Neutrophil (primary cell): ENCODE data around the gene EPM2AIP1.
"Not testable (repeated sequence)": the region's sequence is repeated elsewhere in the genome, so short reads cannot be mapped to it uniquely, and the experiment has no call there.

Experiments used
- H3K27ac ChIP-seq: fragments of 200-600 bp; sonication (generic); 2 replicates; pipeline ENCODE4 v1.5.1; 2016; ENCODE audit warnings: mild to moderate bottlenecking, moderate library complexity
- H3K27me3 ChIP-seq: fragments of 200-600 bp; sonication (generic); 2 replicates; pipeline ENCODE4 v1.6.0; 2016; ENCODE audit warnings: mild to moderate bottlenecking
- H3K36me3 ChIP-seq: fragments of 200-600 bp; sonication (generic); 2 replicates; pipeline ENCODE4 v1.5.1; 2017
- H3K4me1 ChIP-seq, 2 experiments: fragments of 200-600 bp in 1 of 2; sonication (generic) in 1 of 2; 1 replicate in 1 of 2; 2 replicates in 1 of 2; pipeline versions ENCODE4 v1.5.1 to v1.6.1; 2013 to 2016; ENCODE audit warnings: low read depth in 1 of 2, low read length in 1 of 2, mild to moderate bottlenecking in 1 of 2, moderate library complexity in 1 of 2; ENCODE audit not compliant: control insufficient read depth in 1 of 2, insufficient read depth in 1 of 2
- H3K4me3 ChIP-seq, 2 experiments: fragments of 200-600 bp in 1 of 2; sonication (generic) in 1 of 2; 1 replicate in 1 of 2; 2 replicates in 1 of 2; pipeline ENCODE4 v1.5.1; 2013 to 2016; ENCODE audit warnings: low read depth in 1 of 2, low read length in 1 of 2, mild to moderate bottlenecking in 1 of 2, moderate library complexity in 1 of 2
- H3K9me3 ChIP-seq: fragments of 200-600 bp; sonication (generic); 2 replicates; pipeline ENCODE4 v1.5.1; 2016
- CTCF ChIP-seq: fragments of 200-600 bp; sonication (generic); IDR thresholded peaks from 2 replicates; pipeline ENCODE4 v1.5.1; 2016; ENCODE audit warnings: antibody characterized with exemption

The EPM2AIP1 gene

GRCh38 chr3:36969085-36969484 lies 23.8 kb downstream of the EPM2AIP1 start:
- TF ChIP-seq CTCF, result no peak
- Histone ChIP-seq H3K4me1 (peaks cover 6 to 9% of the 10 kb centered on the region in 2 experiments), H3K36me3 (peaks cover 3% of the 10 kb centered on the region), H3K27me3 (no peaks in the 10 kb centered on the region), H3K27ac (no peak overlapping the region), H3K9me3 (no peaks in the 10 kb centered on the region), H3K4me3 (no peak overlapping the region)

GRCh38 chr3:36965440-36965839 lies 27.5 kb downstream of the EPM2AIP1 start:
- H3K4me3 ChIP-seq, result no peak overlapping the region
- no peaks in the 10 kb centered on the region for H3K9me3 ChIP-seq
- H3K27me3 ChIP-seq, result no peaks in the 10 kb centered on the region
- TF ChIP-seq CTCF, result no peak
- H3K27ac ChIP-seq, result no peak overlapping the region
- H3K4me1 ChIP-seq, result peaks cover 6 to 9% of the 10 kb centered on the region in 2 experiments
- no peaks in the 10 kb centered on the region for H3K36me3 ChIP-seq

- TF ChIP-seq CTCF, result no peak
- no peaks in the 10 kb centered on the region for H3K36me3 ChIP-seq
- no peak overlapping the region for H3K4me3 ChIP-seq
- H3K27ac ChIP-seq, result no peak overlapping the region
- H3K9me3 ChIP-seq, result no peaks in the 10 kb centered on the region
- H3K4me1 ChIP-seq, result peaks cover 5 to 7% of the 10 kb centered on the region in 2 experiments
- no peaks in the 10 kb centered on the region for H3K27me3 ChIP-seq
Measured at GRCh38 chr3:36964817-36965216, 28.1 kb downstream of the EPM2AIP1 start.

GRCh38 chr3:36964331-36964730 lies 28.6 kb downstream of the EPM2AIP1 start:
- Histone ChIP-seq H3K27ac (no peak overlapping the region), H3K4me1 (peaks cover 2% of the 10 kb centered on the region in 2 experiments), H3K4me3 (no peak overlapping the region), H3K9me3 (no peaks in the 10 kb centered on the region), H3K27me3 (no peaks in the 10 kb centered on the region), H3K36me3 (no peaks in the 10 kb centered on the region)
- TF ChIP-seq CTCF, result no peak

GRCh38 chr3:36963008-36963407 lies 29.9 kb downstream of the EPM2AIP1 start:
- H3K36me3 ChIP-seq, H3K4me3 ChIP-seq, H3K27ac ChIP-seq, H3K4me1 ChIP-seq, H3K9me3 ChIP-seq, H3K27me3 ChIP-seq: not testable (repeated sequence)

- TF ChIP-seq CTCF, result no peak
- H3K4me1 ChIP-seq, result no peaks in the 10 kb centered on the region
- no peaks in the 10 kb centered on the region for H3K9me3 ChIP-seq
- H3K27me3 ChIP-seq, result no peaks in the 10 kb centered on the region
- H3K4me3 ChIP-seq, result no peak overlapping the region
- no peak overlapping the region for H3K27ac ChIP-seq
- no peaks in the 10 kb centered on the region for H3K36me3 ChIP-seq
Measured at GRCh38 chr3:36960502-36960901, 32.4 kb downstream of the EPM2AIP1 start.
